Measurements from ENCODE around the gene GALNT9.

The GALNT9 gene

DNA sequence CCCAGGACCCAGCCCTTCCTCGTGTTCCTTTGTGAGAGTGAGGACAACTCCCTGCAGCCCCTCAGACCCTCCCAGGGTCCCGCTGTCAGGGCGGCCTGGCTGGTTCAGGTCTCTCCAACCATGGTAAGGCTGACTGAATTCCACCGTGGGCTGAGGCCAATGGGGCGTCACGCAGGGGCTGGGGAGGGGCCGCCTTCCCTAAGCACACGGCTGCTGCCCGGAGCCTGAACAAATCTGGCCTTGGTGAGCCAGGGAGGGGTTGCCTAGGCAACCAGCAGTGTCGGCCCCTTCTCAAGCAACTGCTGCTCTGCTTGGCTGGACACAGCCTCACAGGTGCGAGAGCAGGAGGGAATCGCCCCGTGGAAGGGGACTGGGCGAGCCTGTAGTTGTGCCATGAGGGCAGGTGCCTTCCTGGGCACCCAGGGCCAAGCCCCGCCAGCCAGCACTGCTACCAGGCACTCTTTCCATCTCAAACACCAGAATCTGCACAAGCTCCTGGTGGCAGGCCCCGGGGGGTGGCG is 37.0 kb upstream of the GALNT9 start:
- no peak overlapping the region for H3K9ac ChIP-seq (ENCODE audit: low read depth in 1 of 2, low read length in 2 of 2)
- no peak overlapping the region for H3K27ac ChIP-seq (ENCODE audit: low read depth, low read length)
- H3K27me3 ChIP-seq (ENCODE audit: control insufficient read depth in 1 of 2, insufficient read depth in 2 of 2, low read length in 2 of 2), result peaks cover 0 to 4% of the 10 kb centered on the region in 2 donors
- H3K36me3 ChIP-seq (ENCODE audit: control insufficient read depth in 1 of 2, insufficient read depth in 2 of 2, low read length in 2 of 2), result no peaks in the 10 kb centered on the region
- no peaks in the 10 kb centered on the region for H3K9me3 ChIP-seq (ENCODE audit: control insufficient read depth in 1 of 2, low read length in 2 of 2)
- H3K4me3 ChIP-seq (ENCODE audit: low read depth in 1 of 2, low read length in 2 of 2), result no peak overlapping the region
- H3K4me1 ChIP-seq (ENCODE audit: control insufficient read depth in 1 of 2, insufficient read depth in 2 of 2, low read length in 2 of 2), result no peaks in the 10 kb centered on the region

DNA sequence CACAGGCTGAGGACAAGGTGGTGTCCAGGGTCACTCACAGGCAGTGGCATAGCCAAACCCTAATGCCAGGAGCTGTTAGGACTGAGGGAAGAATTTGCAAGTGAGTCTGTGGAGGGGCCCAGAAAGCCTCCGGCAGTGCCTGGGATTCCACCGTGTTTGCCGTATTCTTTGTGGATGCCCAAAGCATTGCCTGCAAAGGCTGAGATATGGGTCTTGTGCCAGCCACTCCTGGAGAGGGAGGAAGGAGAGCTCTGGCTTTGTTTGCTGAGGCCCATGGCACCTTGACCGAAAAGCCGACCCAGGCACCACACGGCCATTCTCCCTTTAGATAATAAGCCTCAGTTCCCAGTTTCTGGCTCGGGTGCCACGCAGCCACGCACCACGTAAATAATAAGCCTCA is 35.8 kb upstream of the GALNT9 start:
- Histone ChIP-seq H3K9me3 (ENCODE audit: control insufficient read depth in 1 of 2, low read length in 2 of 2) (no peaks in the 10 kb centered on the region), H3K9ac (ENCODE audit: low read depth in 1 of 2, low read length in 2 of 2) (no peak overlapping the region), H3K27ac (ENCODE audit: low read depth, low read length) (no peak overlapping the region), H3K4me3 (ENCODE audit: low read depth in 1 of 2, low read length in 2 of 2) (no peak overlapping the region), H3K27me3 (ENCODE audit: control insufficient read depth in 1 of 2, insufficient read depth in 2 of 2, low read length in 2 of 2) (no peaks in the 10 kb centered on the region), H3K4me1 (ENCODE audit: control insufficient read depth in 1 of 2, insufficient read depth in 2 of 2, low read length in 2 of 2) (no peaks in the 10 kb centered on the region), H3K36me3 (ENCODE audit: control insufficient read depth in 1 of 2, insufficient read depth in 2 of 2, low read length in 2 of 2) (no peaks in the 10 kb centered on the region)

DNA sequence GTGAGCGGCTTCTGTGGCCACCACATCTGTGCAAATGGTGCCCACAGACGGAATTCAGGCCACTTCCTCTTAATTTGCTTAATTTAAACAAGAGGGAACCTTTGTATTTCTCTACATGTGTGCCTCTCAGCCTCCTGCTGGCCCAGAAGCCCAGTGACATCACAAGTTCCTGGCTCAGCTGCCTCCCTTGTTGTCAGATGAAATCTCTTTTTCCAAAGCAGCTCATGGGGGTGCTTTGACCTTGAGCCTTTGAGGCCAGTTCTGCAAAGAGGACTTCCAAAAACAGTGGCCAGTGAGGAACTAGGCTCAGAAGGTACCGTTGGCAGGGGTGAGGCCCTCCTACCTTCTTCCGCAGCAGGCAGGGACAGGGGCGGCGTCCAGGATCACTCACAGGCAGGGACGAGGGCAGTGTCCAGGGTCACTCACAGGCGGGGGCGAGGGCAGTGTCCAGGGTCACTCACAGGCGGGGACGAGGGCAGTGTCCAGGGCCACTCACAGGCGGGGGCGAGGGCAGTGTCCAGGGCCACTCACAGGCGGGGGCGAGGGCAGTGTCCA is 35.0 kb upstream of the GALNT9 start:
- Histone ChIP-seq H3K27me3 (ENCODE audit: control insufficient read depth in 1 of 2, insufficient read depth in 2 of 2, low read length in 2 of 2) (no peaks in the 10 kb centered on the region), H3K9me3 (ENCODE audit: control insufficient read depth in 1 of 2, low read length in 2 of 2) (no peaks in the 10 kb centered on the region), H3K4me1 (ENCODE audit: control insufficient read depth in 1 of 2, insufficient read depth in 2 of 2, low read length in 2 of 2) (no peaks in the 10 kb centered on the region), H3K27ac (ENCODE audit: low read depth, low read length) (no peak overlapping the region), H3K9ac (ENCODE audit: low read depth in 1 of 2, low read length in 2 of 2) (no peak overlapping the region), H3K4me3 (ENCODE audit: low read depth in 1 of 2, low read length in 2 of 2) (no peak overlapping the region), H3K36me3 (ENCODE audit: control insufficient read depth in 1 of 2, insufficient read depth in 2 of 2, low read length in 2 of 2) (no peaks in the 10 kb centered on the region)

DNA sequence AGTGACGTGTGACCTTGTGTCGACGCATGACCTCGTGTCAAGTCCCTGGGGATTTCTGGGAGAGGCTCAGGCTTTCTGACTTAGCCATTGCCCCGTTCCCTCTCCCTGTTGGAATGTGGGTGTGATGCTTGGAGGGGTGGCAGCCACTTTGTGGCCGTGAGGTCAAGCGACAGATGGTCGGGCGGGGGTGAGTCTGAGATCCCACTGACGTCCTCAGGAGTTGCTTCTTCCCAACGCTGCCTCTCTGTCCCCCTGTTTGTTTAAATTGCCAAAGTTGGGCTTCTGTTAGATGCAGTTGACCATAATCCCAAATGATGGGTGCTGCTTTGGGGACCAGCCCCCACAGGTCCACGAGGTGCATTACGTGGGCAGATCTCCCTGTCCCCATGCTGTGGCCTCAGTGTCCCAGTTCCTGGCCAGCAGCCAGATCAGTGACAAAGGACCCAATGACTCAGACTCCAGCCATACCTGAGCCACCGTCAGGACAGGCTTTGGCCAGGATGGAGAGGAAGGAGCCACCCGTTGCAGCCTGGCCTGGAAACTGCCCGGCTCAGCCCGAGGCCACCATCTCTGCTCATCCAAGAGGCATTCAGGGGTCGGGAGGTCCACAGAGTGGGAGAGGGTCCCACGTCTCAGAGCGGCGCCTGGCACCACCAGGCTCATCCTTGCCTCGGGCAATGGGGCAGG is 34.4 kb upstream of the GALNT9 start:
- no peaks in the 10 kb centered on the region for H3K27me3 ChIP-seq (ENCODE audit: control insufficient read depth in 1 of 2, insufficient read depth in 2 of 2, low read length in 2 of 2)
- H3K36me3 ChIP-seq (ENCODE audit: control insufficient read depth in 1 of 2, insufficient read depth in 2 of 2, low read length in 2 of 2), result no peaks in the 10 kb centered on the region
- no peak overlapping the region for H3K4me3 ChIP-seq (ENCODE audit: low read depth in 1 of 2, low read length in 2 of 2)
- no peaks in the 10 kb centered on the region for H3K9me3 ChIP-seq (ENCODE audit: control insufficient read depth in 1 of 2, low read length in 2 of 2)
- H3K4me1 ChIP-seq (ENCODE audit: control insufficient read depth in 1 of 2, insufficient read depth in 2 of 2, low read length in 2 of 2), result no peaks in the 10 kb centered on the region
- H3K27ac ChIP-seq (ENCODE audit: low read depth, low read length), result no peak overlapping the region
- no peak overlapping the region for H3K9ac ChIP-seq (ENCODE audit: low read depth in 1 of 2, low read length in 2 of 2)

- Histone ChIP-seq H3K9me3 (ENCODE audit: control insufficient read depth in 1 of 2, low read length in 2 of 2) (no peaks in the 10 kb centered on the region), H3K36me3 (ENCODE audit: control insufficient read depth in 1 of 2, insufficient read depth in 2 of 2, low read length in 2 of 2) (no peaks in the 10 kb centered on the region), H3K4me3 (ENCODE audit: low read depth in 1 of 2, low read length in 2 of 2) (no peak overlapping the region), H3K27me3 (ENCODE audit: control insufficient read depth in 1 of 2, insufficient read depth in 2 of 2, low read length in 2 of 2) (no peaks in the 10 kb centered on the region), H3K27ac (ENCODE audit: low read depth, low read length) (no peak overlapping the region), H3K4me1 (ENCODE audit: control insufficient read depth in 1 of 2, insufficient read depth in 2 of 2, low read length in 2 of 2) (no peaks in the 10 kb centered on the region), H3K9ac (ENCODE audit: low read depth in 1 of 2, low read length in 2 of 2) (no peak overlapping the region)
Measured at GRCh38 chr12:132362996-132363660, 33.7 kb upstream of the GALNT9 start.

- peaks cover 0 to 3% of the 10 kb centered on the region in 2 donors for H3K27me3 ChIP-seq (ENCODE audit: control insufficient read depth in 1 of 2, insufficient read depth in 2 of 2, low read length in 2 of 2)
Measured at GRCh38 chr12:132360906-132361777, 31.8 kb upstream of the GALNT9 start.

GRCh38 chr12:132360410-132360809 is 31.0 kb upstream of the GALNT9 start:
- no peaks in the 10 kb centered on the region for H3K36me3 ChIP-seq (ENCODE audit: control insufficient read depth in 1 of 2, insufficient read depth in 2 of 2, low read length in 2 of 2)
- no peaks in the 10 kb centered on the region for H3K9me3 ChIP-seq (ENCODE audit: control insufficient read depth in 1 of 2, low read length in 2 of 2)
- no peak overlapping the region for H3K9ac ChIP-seq (ENCODE audit: low read depth in 1 of 2, low read length in 2 of 2)
- peaks cover 0 to 6% of the 10 kb centered on the region in 2 donors for H3K4me1 ChIP-seq (ENCODE audit: control insufficient read depth in 1 of 2, insufficient read depth in 2 of 2, low read length in 2 of 2)
- H3K27me3 ChIP-seq (ENCODE audit: control insufficient read depth in 1 of 2, insufficient read depth in 2 of 2, low read length in 2 of 2), result peaks cover 0 to 3% of the 10 kb centered on the region in 2 donors
- no peak overlapping the region for H3K4me3 ChIP-seq (ENCODE audit: low read depth in 1 of 2, low read length in 2 of 2)
- H3K27ac ChIP-seq (ENCODE audit: low read depth, low read length), result no peak overlapping the region

More at GRCh38 chr12:132360906-132361777, 31.8 kb upstream of the GALNT9 start:
- peaks cover 0 to 6% of the 10 kb centered on the region in 2 donors for H3K4me1 ChIP-seq (ENCODE audit: control insufficient read depth in 1 of 2, insufficient read depth in 2 of 2, low read length in 2 of 2)
- H3K36me3 ChIP-seq (ENCODE audit: control insufficient read depth in 1 of 2, insufficient read depth in 2 of 2, low read length in 2 of 2), result no peaks in the 10 kb centered on the region
- H3K4me3 ChIP-seq (ENCODE audit: low read depth in 1 of 2, low read length in 2 of 2), result no peak overlapping the region
- H3K9ac ChIP-seq (ENCODE audit: low read depth in 1 of 2, low read length in 2 of 2), result no peak overlapping the region
- no peak overlapping the region for H3K27ac ChIP-seq (ENCODE audit: low read depth, low read length)
- H3K9me3 ChIP-seq (ENCODE audit: control insufficient read depth in 1 of 2, low read length in 2 of 2), result no peaks in the 10 kb centered on the region

DNA sequence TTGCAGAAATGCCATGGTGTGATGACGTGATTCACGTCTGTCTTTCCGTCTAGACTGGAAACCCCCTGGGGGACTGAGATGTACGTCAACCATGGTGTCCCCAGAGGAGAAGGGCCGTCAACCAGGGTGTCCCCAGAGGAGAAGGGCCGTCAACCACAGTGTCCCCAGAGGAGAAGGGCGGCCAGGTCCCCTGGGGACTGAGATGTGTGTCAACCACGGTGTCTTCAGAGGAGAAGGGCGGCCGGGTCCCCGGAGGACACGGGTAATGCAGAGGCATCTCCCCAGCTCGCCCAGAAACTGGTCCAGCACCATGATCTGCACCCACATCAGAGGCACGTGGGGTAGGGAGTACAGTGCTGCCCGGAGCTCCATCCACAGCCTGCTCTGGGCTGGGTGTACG is 30.6 kb upstream of the GALNT9 start:
- Histone ChIP-seq H3K27me3 (ENCODE audit: control insufficient read depth in 1 of 2, insufficient read depth in 2 of 2, low read length in 2 of 2) (peaks cover 0 to 3% of the 10 kb centered on the region in 2 donors), H3K4me1 (ENCODE audit: control insufficient read depth in 1 of 2, insufficient read depth in 2 of 2, low read length in 2 of 2) (peaks cover 0 to 6% of the 10 kb centered on the region in 2 donors), H3K9ac (ENCODE audit: low read depth in 1 of 2, low read length in 2 of 2) (no peak overlapping the region), H3K27ac (ENCODE audit: low read depth, low read length) (no peak overlapping the region), H3K9me3 (ENCODE audit: control insufficient read depth in 1 of 2, low read length in 2 of 2) (no peaks in the 10 kb centered on the region), H3K4me3 (ENCODE audit: low read depth in 1 of 2, low read length in 2 of 2) (no peak overlapping the region), H3K36me3 (ENCODE audit: control insufficient read depth in 1 of 2, insufficient read depth in 2 of 2, low read length in 2 of 2) (no peaks in the 10 kb centered on the region)

- no peak overlapping the region for H3K9ac ChIP-seq (ENCODE audit: low read depth in 1 of 2, low read length in 2 of 2)
- peaks cover 0 to 6% of the 10 kb centered on the region in 2 donors for H3K4me1 ChIP-seq (ENCODE audit: control insufficient read depth in 1 of 2, insufficient read depth in 2 of 2, low read length in 2 of 2)
- H3K36me3 ChIP-seq (ENCODE audit: control insufficient read depth in 1 of 2, insufficient read depth in 2 of 2, low read length in 2 of 2), result no peaks in the 10 kb centered on the region
- no peak overlapping the region for H3K4me3 ChIP-seq (ENCODE audit: low read depth in 1 of 2, low read length in 2 of 2)
- H3K27ac ChIP-seq (ENCODE audit: low read depth, low read length), result no peak overlapping the region
- H3K27me3 ChIP-seq (ENCODE audit: control insufficient read depth in 1 of 2, insufficient read depth in 2 of 2, low read length in 2 of 2), result peaks cover 0 to 3% of the 10 kb centered on the region in 2 donors
- no peaks in the 10 kb centered on the region for H3K9me3 ChIP-seq (ENCODE audit: control insufficient read depth in 1 of 2, low read length in 2 of 2)
Measured at GRCh38 chr12:132359551-132359950, 30.2 kb upstream of the GALNT9 start.

All from duodenal mucosa (tissue), 2 donors.